ENCODE measurements around the gene SPEG. TPM values are rescaled to one million over a fixed set of nuclear protein-coding genes. Genes with fewer than 3 reads are reported as not detected.

The SPEG gene
- total RNA-seq, 4 donors from 2014 or later: 3.2 to 49.5 (median 10.2) TPM

GRCh38 chr2:219496247-219496824 is 61.7 kb downstream of the SPEG start:
- no peak for TF ChIP-seq POLR2A (IDR thresholded peaks at IDR 0.05)
- no peak for TF ChIP-seq CTCF (IDR thresholded peaks at IDR 0.05)
- Histone ChIP-seq H3K4me1 (peaks cover 0 to 26% (median 11%) of the 10 kb centered on the region in 4 donors), H3K27ac (peak overlapping the region in 2 of 4 donors; percentile 98 to 99), H3K4me3 (peak overlapping the region in 3 of 4 donors; percentile 9 to 76 (median 69)), H3K36me3 (peaks cover 0 to under 1% (median 0%) of the 10 kb centered on the region in 3 donors), H3K27me3 (peaks cover 0 to 5% of the 10 kb centered on the region in 2 donors), H3K9me3 (no peaks in the 10 kb centered on the region)
- no peak for DNase-seq

GRCh38 chr2:219496825-219497494 is 62.3 kb downstream of the SPEG start:
- peak overlapping the region in 3 of 4 donors; percentile 76 to 99 (median 98) for H3K27ac ChIP-seq

GRCh38 chr2:219497495-219498279 is 63.0 kb downstream of the SPEG start:
- Histone ChIP-seq H3K9me3 (no peaks in the 10 kb centered on the region), H3K4me1 (peaks cover 0 to 26% (median 11%) of the 10 kb centered on the region in 4 donors), H3K27me3 (peaks cover 0 to 5% of the 10 kb centered on the region in 2 donors), H3K36me3 (peaks cover 0 to 7% (median 0%) of the 10 kb centered on the region in 3 donors), H3K4me3 (peak overlapping the region; percentile 67 to 76 (median 68)), H3K27ac (peak overlapping the region; percentile 76 to 99 (median 94))
- TF ChIP-seq POLR2A (IDR thresholded peaks at IDR 0.05) (peak; percentile 75), CTCF (IDR thresholded peaks at IDR 0.05) (peak in 1 of 6 experiments; percentile 10)
- DNase-seq: peak; percentile 66 to 95 (median 94)

More at GRCh38 chr2:219496825-219497494, 62.3 kb downstream of the SPEG start:
- no peak for TF ChIP-seq POLR2A (IDR thresholded peaks at IDR 0.05)
- no peak for TF ChIP-seq CTCF (IDR thresholded peaks at IDR 0.05)
- Histone ChIP-seq H3K27me3 (peaks cover 0 to 5% of the 10 kb centered on the region in 2 donors), H3K36me3 (peaks cover 0 to 6% (median 0%) of the 10 kb centered on the region in 3 donors), H3K4me1 (peaks cover 0 to 26% (median 11%) of the 10 kb centered on the region in 4 donors), H3K9me3 (no peaks in the 10 kb centered on the region), H3K4me3 (peak overlapping the region in 3 of 4 donors; percentile 68 to 76 (median 69))
- peak in 2 of 3 donors; percentile 50 to 62 for DNase-seq

GRCh38 chr2:219498280-219499057 is 63.8 kb downstream of the SPEG start, which contains the start of gene GMPPA:
GMPPA (plus strand) TSS chr2:219498891; CDS start chr2:219499976, 1,085 bp downstream.
- H3K36me3 ChIP-seq: peaks cover 0 to 8% (median 0%) of the 10 kb centered on the region in 3 donors
- peak within 1 kb of the TSS; percentile 76 to 99 (median 94) for H3K27ac ChIP-seq
- peak in 2 of 6 experiments; percentile 18 to 20 for TF ChIP-seq CTCF (IDR thresholded peaks at IDR 0.05)
- peak; percentile 55 to 82 for TF ChIP-seq POLR2A (IDR thresholded peaks at IDR 0.05)
- peak within 1 kb of the TSS; percentile 67 to 76 (median 68) for H3K4me3 ChIP-seq
- peaks cover 0 to 26% (median 11%) of the 10 kb centered on the region in 4 donors for H3K4me1 ChIP-seq
- peak; percentile 94 to 99 (median 97) for DNase-seq
- H3K9me3 ChIP-seq: no peaks in the 10 kb centered on the region
- H3K27me3 ChIP-seq: peaks cover 0 to 5% of the 10 kb centered on the region in 2 donors

GRCh38 chr2:219499058-219499307 is 64.3 kb downstream of the SPEG start:
- TF ChIP-seq POLR2A (IDR thresholded peaks at IDR 0.05) (no peak), CTCF (IDR thresholded peaks at IDR 0.05) (no peak)
- DNase-seq: no peak
- no peaks in the 10 kb centered on the region for H3K9me3 ChIP-seq
- H3K27ac ChIP-seq: peak overlapping the region; percentile 76 to 99 (median 94)
- peaks cover 0 to 13% (median 0%) of the 10 kb centered on the region in 3 donors for H3K36me3 ChIP-seq
- H3K4me3 ChIP-seq: peak overlapping the region; percentile 67 to 76 (median 68)
- H3K4me1 ChIP-seq: peaks cover 0 to 26% (median 11%) of the 10 kb centered on the region in 4 donors
- peaks cover 0 to 5% of the 10 kb centered on the region in 2 donors for H3K27me3 ChIP-seq

Data from Peyer's patch (tissue), 4 donors.